Hematopoietic multipotent progenitor cell treated with erythropoietin and hydrocortisone succinate and interleukin-3 and kit ligand, for 15 days (in vitro differentiated cells): ENCODE measurements around the gene OCIAD2.
"Not testable (repeated sequence)": the region's sequence is repeated elsewhere in the genome, so short reads cannot be mapped to it uniquely, and the experiment has no call there.

Source experiments
- DNase-seq: peaks from one replicate; pipeline ENCODE4 v3.0.0-alpha.2; 2015; ENCODE audit warnings: low spot score

The OCIAD2 gene

DNA sequence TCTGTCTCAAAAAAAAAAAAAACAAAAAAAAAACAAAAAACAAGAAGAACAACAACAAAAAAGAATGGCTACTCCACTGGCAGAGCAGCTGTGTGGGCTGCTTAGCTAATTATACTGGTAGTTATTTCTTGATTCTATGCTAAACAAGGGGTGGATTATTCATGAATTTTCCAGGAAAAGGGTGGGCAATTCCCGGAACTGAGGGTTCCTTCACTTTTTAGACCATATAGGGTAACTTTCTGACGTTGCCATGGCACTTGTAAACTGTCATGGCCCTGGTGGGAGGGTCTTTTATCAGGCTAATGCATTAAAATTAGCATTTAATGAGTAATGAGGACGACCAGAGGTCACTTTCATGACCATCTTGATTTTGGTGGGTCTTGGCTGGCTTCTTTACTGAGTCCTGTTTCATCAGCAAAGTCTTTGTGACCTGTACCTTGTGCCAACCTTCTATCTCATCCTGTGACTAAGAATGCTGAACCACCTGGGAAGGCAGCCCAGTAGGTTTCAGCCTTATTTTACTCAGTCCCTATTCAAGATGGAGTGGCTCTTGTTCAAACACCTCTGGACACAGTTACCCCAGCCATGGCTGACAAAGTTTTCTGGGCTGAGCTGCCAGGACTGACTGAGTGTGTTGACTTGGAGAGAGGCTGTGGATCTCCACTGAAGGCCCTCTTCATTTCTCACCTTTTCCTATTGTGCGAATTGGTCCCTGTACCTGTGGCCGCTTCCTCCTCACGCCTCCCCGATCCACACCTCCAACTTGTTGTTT, 1.3 kb upstream of the OCIAD2 start:
- DNase-seq, result no peak

DNA sequence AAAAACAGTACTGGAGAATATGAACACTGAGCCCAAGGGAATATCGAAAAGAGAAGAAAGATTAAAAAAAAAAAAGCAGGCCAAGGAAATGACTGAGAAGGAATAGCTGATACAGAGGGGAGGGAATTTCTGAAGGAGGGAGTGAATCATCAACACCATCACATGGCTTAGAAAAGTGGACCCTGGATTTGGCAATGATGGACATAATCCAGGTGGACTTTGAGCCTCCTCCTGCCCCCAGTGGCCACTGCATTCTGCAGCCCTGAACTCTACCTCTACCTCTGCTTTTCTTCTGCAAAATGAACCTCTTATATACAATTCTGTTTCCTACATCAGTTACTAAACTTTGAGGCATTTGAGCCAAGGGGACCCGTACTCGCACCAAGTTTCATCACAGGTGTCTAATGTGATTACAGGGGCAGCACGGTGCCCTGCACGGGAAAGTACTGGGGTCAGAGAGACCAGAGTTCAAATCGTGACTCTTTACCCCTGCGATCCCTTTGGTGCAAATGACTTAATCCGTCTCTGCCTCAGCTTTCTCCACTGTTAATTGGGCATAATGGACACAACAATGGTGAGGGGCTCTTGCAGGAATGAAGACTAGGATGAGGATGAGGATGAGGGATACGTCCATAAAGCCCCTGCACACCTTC, 1.1 kb downstream of the OCIAD2 start:
- DNase-seq, result no peak

DNA sequence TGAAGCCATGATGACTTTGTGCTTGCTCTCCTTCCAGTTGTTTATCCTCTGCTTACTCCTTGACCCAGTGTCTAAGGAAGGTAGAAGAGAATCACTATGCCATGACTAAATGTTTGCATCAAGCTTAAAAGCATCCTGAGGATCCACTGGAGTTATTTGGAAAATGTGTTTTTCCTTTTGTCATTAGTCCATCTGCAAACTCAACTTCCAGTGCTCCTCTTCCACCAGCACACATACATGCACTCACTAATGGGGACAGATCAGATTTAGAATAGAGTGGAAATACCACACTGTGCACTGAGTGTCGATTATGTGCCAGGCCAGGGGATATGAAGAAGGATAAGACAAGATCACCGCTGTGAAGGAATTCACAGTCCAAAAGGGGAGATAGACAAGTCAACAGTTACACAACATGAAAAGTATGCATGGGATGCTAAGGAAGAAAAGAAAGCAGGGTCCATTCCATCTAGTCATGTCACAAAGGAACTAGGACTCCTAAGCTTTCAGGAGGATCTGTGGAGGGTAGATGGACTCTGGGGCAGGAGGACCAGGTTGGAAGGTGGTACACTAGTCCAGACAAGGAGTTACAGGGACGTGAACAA, 1.9 kb downstream of the OCIAD2 start:
- no peak for DNase-seq

DNA sequence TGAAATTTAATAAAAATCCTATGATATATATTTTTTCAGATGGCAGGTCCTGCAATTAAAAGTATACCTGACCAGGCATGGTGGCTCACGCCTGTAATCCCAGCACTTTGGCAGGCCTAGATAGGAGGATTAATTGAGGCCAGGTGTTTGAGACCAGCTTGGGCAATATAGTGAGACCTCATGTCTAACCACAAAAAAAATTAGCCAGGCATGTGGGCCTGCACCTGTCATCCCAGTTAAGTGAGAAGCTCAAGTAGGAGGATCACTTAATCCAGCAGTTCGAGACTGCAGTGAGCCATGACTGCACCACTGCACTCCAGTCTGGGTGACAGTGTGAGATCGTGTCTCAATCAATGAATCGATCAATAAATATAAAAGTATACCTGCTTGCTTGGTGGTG, 2.5 kb downstream of the OCIAD2 start:
- DNase-seq, result no peak

DNA sequence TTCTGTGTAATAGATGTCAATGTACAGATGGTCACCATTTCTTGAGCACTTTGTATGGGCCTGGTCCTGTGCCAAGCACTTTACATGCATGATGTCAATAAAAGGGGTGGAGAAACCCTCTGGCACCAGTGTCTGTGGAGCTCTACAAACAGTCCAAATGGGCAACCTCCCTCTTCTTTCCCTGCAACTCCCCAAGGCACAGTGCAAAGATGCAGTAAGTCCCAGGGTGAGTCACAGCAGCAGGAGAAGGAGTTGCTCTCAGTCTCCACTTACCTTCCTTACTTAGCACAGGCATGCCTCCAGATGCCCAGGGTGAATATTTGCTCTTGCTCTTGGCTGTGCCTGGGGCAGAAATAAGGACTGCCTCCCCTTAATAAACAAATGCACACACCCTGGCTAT, 4.3 kb downstream of the OCIAD2 start:
- no peak for DNase-seq

DNA sequence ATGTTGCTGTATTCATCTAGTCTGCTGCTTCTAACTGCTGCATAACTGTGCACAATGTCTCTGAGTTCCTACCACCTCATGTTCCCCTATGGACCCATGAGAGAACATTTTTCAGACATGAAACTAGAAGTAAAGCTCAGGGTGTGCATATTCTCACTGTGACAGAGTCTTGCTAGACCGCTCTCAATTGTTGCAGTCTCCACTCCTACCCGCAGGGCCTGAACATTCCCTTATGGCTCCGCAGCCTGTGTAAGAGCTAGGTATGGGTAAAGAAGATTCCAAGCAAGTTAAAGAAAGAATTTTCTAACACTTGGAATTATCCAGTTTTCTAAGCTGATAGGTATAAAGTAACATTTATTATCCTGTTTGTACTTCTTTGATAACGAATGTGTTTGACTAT, 5.4 kb downstream of the OCIAD2 start:
- DNase-seq, result no peak

DNA sequence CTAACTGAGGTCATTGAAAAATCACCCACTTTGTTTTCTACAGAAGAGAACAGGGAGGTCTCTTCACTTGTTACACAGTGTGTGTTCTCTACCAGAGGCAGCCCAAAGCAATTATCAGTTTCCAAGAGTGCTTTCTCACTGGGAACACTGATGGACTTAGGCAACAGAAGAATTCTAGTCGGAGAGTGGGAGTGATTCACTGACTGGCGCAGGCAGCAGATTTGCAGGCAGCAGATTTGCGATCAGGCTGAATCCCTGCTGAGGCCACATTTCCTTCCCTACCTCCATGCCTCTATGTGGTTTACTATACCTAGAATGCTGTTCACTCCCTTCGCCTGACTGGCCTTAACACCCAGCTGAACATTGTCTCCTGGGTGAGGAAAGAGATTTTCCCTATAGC, 6.6 kb downstream of the OCIAD2 start:
- no peak for DNase-seq

DNA sequence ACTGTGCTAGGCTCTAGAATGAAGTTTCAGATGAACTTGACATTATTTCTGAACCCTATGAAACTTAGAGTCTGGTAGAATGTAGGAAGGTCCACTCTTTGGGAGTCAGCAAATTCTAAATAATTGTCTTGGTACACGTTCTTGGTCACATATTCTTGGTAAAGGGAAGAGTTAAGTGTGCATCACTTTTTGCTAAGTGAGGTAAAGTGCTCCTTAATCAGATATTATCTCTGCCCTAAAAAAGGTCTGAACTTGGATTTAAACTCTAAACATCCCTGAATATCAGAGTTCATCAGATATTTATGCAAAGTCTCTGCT, 7.2 kb downstream of the OCIAD2 start:
- DNase-seq, result no peak

DNA sequence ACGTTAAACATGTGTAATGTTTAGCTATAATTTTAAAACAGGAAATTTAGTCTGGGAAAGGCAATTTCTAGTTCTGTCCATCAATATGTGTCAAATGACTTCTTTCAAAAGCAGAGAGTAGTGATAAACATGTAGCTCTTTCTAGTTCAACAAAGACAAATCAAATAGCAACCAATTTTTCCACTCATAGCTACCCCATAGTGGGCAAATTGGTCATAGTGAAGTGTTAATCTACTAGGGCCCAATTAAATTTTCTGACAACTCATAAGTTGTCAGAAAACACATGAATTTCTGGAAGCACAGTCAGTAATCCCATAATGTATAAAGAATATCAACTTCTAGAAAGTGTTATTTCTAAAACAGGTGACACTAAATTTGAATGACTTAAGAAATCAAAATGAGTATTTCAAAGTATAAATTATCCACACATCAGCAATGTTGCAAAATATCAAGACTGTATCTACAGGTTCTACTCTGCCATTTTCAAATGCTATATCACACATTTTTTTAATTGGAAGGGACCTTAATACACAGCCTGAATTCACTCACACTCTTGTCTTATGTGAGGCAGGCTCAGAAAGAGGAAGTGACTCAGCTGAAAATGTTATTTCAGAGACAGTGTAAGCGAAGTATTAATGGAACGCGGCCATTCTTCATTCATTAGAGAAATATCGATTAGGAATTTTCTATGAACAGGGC, 7.7 kb downstream of the OCIAD2 start:
- no peak for DNase-seq

DNA sequence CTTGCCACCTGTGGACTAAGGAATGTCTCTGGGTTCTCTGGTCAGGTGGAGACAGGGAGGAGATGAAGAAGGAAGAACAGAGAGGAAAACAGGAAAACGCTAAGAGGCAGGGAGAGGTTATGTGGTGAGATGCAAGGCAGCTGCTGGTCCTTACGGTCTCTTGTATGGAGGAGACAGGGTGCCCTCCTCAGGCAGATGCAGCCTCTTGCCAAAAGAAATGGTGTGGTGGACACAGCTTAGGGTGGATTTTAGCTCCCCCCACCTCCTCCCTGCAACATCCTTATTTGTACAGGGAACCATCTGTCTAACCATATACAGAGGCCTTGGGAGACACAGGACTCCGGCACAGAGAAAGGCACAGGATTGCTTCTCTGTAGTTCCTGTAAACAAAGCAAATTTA, 9.7 kb downstream of the OCIAD2 start:
- no peak for DNase-seq

DNA sequence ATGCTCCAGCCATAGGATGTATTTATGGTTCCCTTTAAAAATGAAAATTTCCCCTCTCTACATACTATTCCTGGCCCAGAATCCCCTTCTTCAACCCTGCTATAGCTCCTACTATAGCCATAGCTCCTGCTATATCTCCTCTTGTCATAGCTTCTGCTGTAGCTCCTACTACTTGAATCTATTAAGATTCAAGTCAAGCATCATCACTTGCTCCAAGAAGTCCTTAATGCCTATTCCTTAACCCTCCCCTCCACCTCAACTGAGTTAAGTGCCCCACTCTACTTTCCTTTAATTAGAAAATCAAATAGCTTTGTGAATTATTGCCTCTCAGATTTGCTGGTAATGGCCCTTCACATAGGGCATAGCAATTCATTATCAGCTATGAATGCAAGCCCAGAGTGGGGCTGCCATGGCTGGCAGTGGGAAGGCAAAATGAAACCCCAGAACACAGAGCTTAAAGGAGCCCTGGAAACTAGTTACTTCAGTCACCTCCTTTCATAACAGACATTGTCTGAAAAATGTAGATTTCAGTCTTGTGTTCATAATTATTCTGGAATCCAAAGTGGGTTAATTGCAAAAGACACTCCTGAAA, 15.4 kb downstream of the OCIAD2 start:
- no peak for DNase-seq

DNA sequence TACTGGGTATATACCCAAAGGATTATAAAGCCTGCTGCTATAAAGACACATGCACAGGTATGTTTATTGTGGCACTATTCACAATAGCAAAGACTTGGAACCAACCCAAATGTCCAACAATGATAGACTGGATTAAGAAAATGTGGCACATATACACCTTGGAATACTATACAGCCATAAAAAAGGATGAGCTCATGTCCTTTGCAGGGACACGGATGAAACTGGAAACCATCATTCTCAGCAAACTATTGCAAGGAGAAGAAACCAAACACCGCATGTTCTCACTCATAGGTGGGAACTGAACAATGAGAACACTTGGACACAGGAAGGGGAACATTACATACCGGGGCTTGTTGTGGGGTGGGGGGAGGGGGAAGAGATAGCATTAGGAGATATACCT, 16.8 kb downstream of the OCIAD2 start:
- not testable (repeated sequence) for DNase-seq

DNA sequence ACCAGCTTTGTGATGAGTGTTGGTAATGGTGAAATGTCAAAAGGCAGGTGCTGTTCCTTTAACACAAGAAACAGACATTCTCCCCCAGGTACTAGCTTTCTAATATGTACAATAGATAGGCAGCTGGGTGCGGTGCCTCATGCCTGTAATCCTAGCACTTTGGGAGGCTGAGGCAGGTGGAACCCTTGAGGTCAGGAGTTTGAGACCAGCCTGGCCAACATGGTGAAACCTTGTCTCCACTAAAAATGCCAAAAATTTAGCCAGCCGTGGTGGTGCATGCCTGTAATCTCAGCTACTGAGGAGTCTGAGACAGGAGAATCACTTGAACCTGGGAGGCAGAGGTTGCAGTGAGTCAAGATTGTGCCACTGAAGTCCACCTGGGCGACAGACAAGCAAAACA, 24.9 kb downstream of the OCIAD2 start:
- DNase-seq, result not testable (repeated sequence)

DNA sequence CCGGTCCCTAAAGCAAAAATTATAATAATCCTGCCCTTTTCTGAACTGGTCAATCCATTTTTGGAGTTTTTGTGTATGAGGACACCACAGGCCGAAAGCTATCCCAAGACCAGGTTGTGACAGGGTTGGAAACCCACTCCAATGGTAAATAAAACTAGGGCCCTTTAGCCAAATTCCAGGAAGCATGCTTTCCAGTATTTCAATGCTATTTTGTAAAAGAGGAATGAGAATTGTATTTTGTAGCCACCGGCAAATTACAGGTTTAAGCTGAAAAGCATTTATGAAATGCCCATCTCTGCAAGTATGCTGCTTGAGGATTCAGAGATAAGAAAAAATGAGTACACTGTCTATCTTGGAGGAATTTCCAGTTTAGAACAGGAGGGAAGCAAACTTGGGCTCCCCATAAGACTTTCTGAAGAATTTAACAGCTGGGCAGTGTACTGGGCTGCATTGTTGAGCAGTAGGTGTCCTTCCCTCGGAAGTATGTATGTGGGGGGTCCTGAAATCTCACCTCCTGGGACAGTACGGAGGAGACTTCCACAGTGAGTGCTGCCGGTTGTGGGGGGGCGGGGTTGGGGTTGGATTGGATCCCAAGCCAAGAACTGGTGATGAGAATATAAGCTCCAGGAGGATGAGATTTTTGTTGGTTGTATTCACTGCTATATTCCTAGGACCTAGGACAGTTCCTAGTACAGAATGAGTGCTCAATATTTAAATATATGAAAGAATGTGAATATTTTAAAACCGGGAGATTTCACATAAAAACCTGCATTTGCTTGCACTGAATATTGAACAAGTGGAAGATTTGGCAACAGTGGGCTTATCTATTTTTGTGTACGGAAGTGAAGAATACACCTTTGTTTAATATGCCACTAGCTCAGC, 26.8 kb downstream of the OCIAD2 start:
- DNase-seq, result no peak

DNA sequence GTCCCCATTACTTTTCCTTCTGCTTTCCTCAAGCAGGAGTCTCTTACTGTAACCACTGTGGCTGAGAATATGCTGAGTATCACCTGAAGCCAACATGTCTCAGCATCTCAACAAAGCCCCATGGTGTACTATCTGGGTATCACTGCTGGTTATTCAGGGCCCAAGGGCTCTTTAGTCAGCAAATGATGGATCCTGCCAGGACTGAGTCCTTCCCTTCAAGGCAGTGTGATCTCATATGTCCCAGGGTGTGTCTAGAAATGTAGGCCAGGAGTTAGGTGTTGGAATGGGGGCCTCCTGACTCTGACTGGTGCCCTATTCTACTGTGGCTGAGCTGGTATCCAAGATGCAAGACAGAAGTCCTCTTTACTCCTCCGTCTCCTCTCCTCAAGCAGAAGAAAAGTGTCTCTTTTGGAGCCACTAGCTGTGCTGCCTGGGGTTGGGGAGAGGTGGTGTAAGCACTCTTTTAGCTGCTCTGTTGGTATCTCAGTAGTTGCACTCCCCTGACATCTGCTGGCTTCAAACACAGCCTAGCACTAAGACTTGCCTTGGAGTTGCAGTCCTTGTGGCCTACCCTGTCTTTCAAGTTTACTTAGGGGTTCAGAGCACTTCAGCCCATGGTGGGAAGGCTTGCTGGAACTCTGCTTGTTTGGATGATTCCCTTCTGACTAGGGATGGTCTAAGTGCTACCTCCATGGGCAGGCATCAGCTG, 28.6 kb downstream of the OCIAD2 start:
- DNase-seq, result no peak

DNA sequence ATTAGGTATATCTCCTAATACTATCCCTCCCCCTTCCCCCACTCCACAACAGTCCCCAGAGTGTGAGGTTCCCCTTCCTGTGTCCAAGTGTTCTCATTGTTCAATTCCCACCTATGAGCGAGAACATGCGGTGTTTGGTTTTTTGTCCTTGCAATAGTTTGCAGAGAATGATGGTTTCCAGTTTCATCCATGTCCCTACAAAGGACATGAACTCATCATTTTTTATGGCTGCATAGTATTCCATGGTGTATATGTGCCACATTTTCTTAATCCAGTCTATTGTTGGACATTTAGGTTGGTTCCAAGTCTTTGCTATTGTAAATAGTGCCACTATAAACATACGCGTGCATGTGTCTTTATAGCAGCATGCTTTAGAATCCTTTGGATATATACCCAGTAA, 41.9 kb downstream of the OCIAD2 start:
- not testable (repeated sequence) for DNase-seq

DNA sequence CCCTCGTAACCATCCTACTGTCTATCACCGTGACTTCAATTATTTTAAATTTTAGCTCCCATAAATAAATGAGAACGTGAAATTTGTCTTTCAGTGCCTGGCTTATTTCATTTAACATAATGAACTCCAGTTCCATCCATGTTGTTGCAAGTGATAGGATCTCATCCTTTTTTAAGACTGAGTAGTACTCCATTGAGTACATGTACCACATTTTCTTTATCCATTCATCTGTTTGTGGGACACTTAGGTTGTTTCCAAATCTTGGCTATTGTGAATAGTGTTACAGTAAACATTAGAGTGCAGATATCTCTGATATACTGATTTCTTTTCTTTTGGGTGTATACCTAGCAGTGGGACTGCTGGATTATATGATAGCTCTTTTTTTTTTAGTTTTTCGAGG, 42.8 kb downstream of the OCIAD2 start:
- no peak for DNase-seq

DNA sequence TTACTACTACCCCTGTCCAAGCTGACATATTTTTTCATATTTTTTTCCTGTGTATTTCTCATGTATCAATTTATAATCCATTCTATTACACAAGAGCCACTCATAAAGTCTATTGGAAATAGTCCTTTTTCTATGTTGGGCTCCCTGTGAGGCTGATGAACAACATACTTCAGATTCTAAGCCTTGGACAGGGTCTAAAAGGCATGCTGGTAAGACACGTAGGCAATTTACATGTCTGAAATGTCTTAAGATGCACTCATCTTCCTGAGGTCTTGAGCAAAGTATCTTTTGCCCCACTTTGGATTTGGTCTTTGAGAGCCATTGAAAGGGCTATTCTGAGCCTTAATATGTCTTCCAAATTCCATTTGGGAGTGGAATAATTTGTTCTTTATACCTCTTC, 43.9 kb downstream of the OCIAD2 start:
- no peak for DNase-seq

DNA sequence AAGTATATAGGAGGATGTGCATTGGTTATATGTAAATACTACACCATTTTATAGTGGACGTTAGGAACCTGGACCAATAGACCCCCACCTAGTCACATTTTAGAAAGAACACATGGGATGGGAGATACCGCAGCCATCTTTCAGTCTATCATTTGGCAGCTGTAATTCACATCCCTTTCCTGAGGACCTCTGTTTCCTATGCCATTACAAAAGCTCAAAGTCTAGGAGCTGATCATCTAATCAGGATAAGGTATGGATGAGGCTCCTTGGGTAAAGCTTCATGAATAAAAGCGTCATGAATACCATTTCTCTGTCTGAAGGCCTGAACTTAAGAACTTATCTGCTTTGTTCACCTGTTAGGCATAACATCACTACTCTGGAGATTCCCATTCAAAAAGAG, 44.5 kb downstream of the OCIAD2 start:
- no peak for DNase-seq

DNA sequence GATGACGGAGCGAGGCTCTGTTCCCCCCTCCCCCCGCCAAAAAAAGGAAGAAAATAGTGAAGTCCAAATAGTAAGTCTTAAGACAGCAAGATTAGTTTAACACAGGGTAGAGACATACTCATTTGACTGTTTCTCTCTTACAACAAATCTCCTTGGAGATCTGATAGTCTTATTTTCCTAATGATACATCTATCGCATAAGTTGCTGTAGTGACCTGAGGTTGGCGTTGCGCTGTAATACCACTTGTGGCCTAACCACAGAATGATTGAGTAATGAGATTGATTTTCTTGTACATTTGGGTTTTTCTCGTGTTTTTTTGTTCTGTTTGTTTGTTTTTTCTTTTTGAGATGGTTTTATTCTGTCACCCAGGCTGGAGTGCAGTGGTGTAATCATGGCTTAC, 48.4 kb downstream of the OCIAD2 start:
- no peak for DNase-seq

DNA sequence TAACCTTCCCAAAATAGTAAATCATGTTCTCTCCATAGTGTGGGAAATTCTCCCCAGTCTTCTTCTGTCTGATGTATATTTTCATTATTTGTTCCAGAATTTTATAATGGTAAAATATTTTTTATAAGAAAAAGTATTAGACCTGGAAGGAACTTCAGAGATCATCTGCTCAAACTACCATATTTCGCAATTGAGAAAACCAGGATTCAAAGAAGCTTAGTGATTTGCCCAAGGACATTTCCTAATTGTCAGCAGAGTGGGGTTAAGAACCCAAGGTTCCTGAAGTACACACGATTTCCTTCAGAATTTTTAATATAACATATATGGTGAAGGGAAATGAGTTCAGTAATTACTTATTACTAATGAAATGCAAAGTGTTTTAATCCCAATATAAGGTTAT, 51.6 kb downstream of the OCIAD2 start:
- no peak for DNase-seq
